GM12864 (cell line): ENCODE results near the gene IPCEF1.

Experiments used
- DNase-seq: peaks from one replicate; pipeline ENCODE4 v3.0.0-alpha.2; 2011; ENCODE audit warnings: low read depth
- H3K4me3 ChIP-seq: 2 replicates; pipeline ENCODE4 v1.5.1; 2011; ENCODE audit warnings: mild to moderate bottlenecking, low read depth, low read length, control low read depth
- CTCF ChIP-seq: IDR thresholded peaks from 2 replicates; pipeline ENCODE4 v1.5.1; 2011; ENCODE audit warnings: low read depth, mild to moderate bottlenecking, moderate library complexity, low read length, control low read depth, inconsistent platforms; ENCODE audit errors: missing control alignments

IPCEF1 gene

GRCh38 chr6:154353626-154354025, 3.0 kb downstream of the IPCEF1 start:
- no peak for DNase-seq
- H3K4me3 ChIP-seq = no peak overlapping the region
- no peak for TF ChIP-seq CTCF

GRCh38 chr6:154352898-154353585, 3.6 kb downstream of the IPCEF1 start:
- DNase-seq = peak; percentile 54
- no peak for TF ChIP-seq CTCF
- H3K4me3 ChIP-seq = no peak overlapping the region

GRCh38 chr6:154350293-154350692, 6.3 kb downstream of the IPCEF1 start:
- H3K4me3 ChIP-seq = no peak overlapping the region
- DNase-seq = no peak
- no peak for TF ChIP-seq CTCF

GRCh38 chr6:154347981-154348380, 8.6 kb downstream of the IPCEF1 start:
- no peak for TF ChIP-seq CTCF
- H3K4me3 ChIP-seq = no peak overlapping the region
- no peak for DNase-seq

- H3K4me3 ChIP-seq = no peak overlapping the region
- no peak for TF ChIP-seq CTCF
- no peak for DNase-seq
Measured at GRCh38 chr6:154345811-154346210, 10.8 kb downstream of the IPCEF1 start.

- no peak overlapping the region for H3K4me3 ChIP-seq
- TF ChIP-seq CTCF = no peak
- no peak for DNase-seq
Measured at GRCh38 chr6:154343473-154344308, 12.9 kb downstream of the IPCEF1 start.
